ENCODE results near the gene CLCN4. TPM values are rescaled to one million over a fixed set of nuclear protein-coding genes. Genes with fewer than 3 reads are reported as not detected.

The CLCN4 gene
- polyA plus RNA-seq, 3 donors, result 0.27 to 1.9 (median 1.3) TPM

DNA sequence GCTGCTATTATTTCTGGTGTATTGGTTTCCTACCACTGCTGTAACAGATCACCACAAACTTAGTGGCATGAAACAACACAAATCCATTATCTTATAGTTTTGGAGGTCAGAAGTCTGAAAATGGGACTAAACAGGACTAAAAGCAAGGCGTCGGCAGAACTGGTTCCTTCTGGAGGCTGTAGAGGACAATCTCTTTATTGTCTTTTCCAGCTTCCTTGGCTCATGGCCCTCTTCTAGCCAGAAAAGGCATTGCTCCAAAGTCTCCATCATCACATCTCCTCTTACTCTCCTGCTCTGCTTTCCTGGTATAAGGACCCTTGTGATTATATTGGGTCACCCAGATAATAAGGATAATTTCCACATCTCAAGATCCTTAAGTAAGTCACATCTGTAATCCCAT, 121.9 kb downstream of the CLCN4 start:
- Histone ChIP-seq H3K9me3 (replicated peaks in 1 of 2; ENCODE audit: control insufficient read depth in 1 of 2, insufficient read depth in 1 of 2, low read length in 2 of 2) (no peaks in the 10 kb centered on the region), H3K4me3 (replicated peaks in 1 of 3; ENCODE audit: low read depth in 2 of 3, low read length in 3 of 3) (no peak overlapping the region), H3K9ac (ENCODE audit: insufficient read depth, low read length, poor library complexity, severe bottlenecking) (no peak overlapping the region), H3K4me2 (replicated peaks; ENCODE audit: extremely low read depth, low read length, poor library complexity, severe bottlenecking) (no peak overlapping the region), H3K4me1 (ENCODE audit: control insufficient read depth in 1 of 2, insufficient read depth in 2 of 2, low read length in 2 of 2) (no peaks in the 10 kb centered on the region), H3K27ac (ENCODE audit: low read depth in 1 of 2, low read length in 2 of 2) (no peak overlapping the region), H3K79me2 (ENCODE audit: insufficient read depth, low read length) (no peaks in the 10 kb centered on the region), H4K20me1 (ENCODE audit: insufficient read depth, low read length) (no peaks in the 10 kb centered on the region), H2AFZ (ENCODE audit: insufficient read depth, low read depth, low read length, poor library complexity, severe bottlenecking) (no peak overlapping the region), H3K36me3 (replicated peaks in 1 of 2; ENCODE audit: control insufficient read depth in 1 of 2, insufficient read depth in 2 of 2, low read length in 2 of 2) (no peaks in the 10 kb centered on the region), H3K27me3 (ENCODE audit: control insufficient read depth in 2 of 2, insufficient read depth in 2 of 2, low read length in 2 of 2) (no peaks in the 10 kb centered on the region)
- no peaks in the 10 kb centered on the region for H3K9me3 Mint-ChIP-seq
- no peak for DNase-seq
- H3K36me3 Mint-ChIP-seq, result no peaks in the 10 kb centered on the region
- intact Hi-C loops (cut with micrococcal nuclease), result no loop called here
- H3K4me1 Mint-ChIP-seq, result no peaks in the 10 kb centered on the region
- peaks cover 0 to 3% (median 2%) of the 10 kb centered on the region in 3 donors for H3K27me3 Mint-ChIP-seq (ENCODE audit: low read depth in 3 of 3)
- no CpG with 5 or more reads among the region's 2 CpGs for WGBS (ENCODE audit: insufficient coverage)
- H3K4me3 Mint-ChIP-seq, result no peak overlapping the region
- H3K27ac Mint-ChIP-seq, result no peak overlapping the region
- no peak for TF ChIP-seq CTCF (IDR thresholded peaks at IDR 0.05)

- intact Hi-C loops (cut with micrococcal nuclease), result no loop called here
- TF ChIP-seq CTCF (IDR thresholded peaks at IDR 0.05), result no peak
- Histone ChIP-seq H3K27ac (ENCODE audit: low read depth in 1 of 2, low read length in 2 of 2) (no peak overlapping the region), H4K20me1 (ENCODE audit: insufficient read depth, low read length) (no peaks in the 10 kb centered on the region), H2AFZ (ENCODE audit: insufficient read depth, low read depth, low read length, poor library complexity, severe bottlenecking) (no peak overlapping the region), H3K79me2 (ENCODE audit: insufficient read depth, low read length) (no peaks in the 10 kb centered on the region), H3K9me3 (replicated peaks in 1 of 2; ENCODE audit: control insufficient read depth in 1 of 2, insufficient read depth in 1 of 2, low read length in 2 of 2) (no peaks in the 10 kb centered on the region), H3K9ac (ENCODE audit: insufficient read depth, low read length, poor library complexity, severe bottlenecking) (no peak overlapping the region), H3K27me3 (ENCODE audit: control insufficient read depth in 2 of 2, insufficient read depth in 2 of 2, low read length in 2 of 2) (no peaks in the 10 kb centered on the region), H3K4me3 (replicated peaks in 1 of 3; ENCODE audit: low read depth in 2 of 3, low read length in 3 of 3) (no peak overlapping the region), H3K4me1 (ENCODE audit: control insufficient read depth in 1 of 2, insufficient read depth in 2 of 2, low read length in 2 of 2) (no peaks in the 10 kb centered on the region), H3K36me3 (replicated peaks in 1 of 2; ENCODE audit: control insufficient read depth in 1 of 2, insufficient read depth in 2 of 2, low read length in 2 of 2) (no peaks in the 10 kb centered on the region), H3K4me2 (replicated peaks; ENCODE audit: extremely low read depth, low read length, poor library complexity, severe bottlenecking) (no peak overlapping the region)
- H3K4me1 Mint-ChIP-seq, result no peaks in the 10 kb centered on the region
- no CpG with 5 or more reads among the region's 2 CpGs for WGBS (ENCODE audit: insufficient coverage)
- no peaks in the 10 kb centered on the region for H3K9me3 Mint-ChIP-seq
- H3K27ac Mint-ChIP-seq, result no peak overlapping the region
- no peak overlapping the region for H3K4me3 Mint-ChIP-seq
- no peak for DNase-seq
- H3K36me3 Mint-ChIP-seq, result no peaks in the 10 kb centered on the region
- peaks cover 0 to 3% (median 2%) of the 10 kb centered on the region in 3 donors for H3K27me3 Mint-ChIP-seq (ENCODE audit: low read depth in 3 of 3)
Measured at GRCh38 chrX:10280071-10280470, 123.3 kb downstream of the CLCN4 start.
